Mesodermal cell (in vitro differentiated cells): Measurements from ENCODE around the gene CUL1. TPM values are rescaled to one million over a fixed set of nuclear protein-coding genes. Genes with fewer than 3 reads are reported as not detected.

Experiments used
- H3K27ac ChIP-seq: 2 replicates; pipeline ENCODE4 v1.7.0; 2013; ENCODE audit warnings: mild to moderate bottlenecking, low read depth, low read length, moderate library complexity; ENCODE audit not compliant: severe bottlenecking
- H3K36me3 ChIP-seq: 2 replicates; pipeline ENCODE4 v1.7.1; 2013; ENCODE audit warnings: mild to moderate bottlenecking, low read length, moderate library complexity; ENCODE audit not compliant: control insufficient read depth, insufficient read depth
- H3K4me1 ChIP-seq: one replicate; pipeline ENCODE4 v1.7.1; 2013; ENCODE audit warnings: mild to moderate bottlenecking, low read length; ENCODE audit not compliant: insufficient read depth, control insufficient read depth, poor library complexity, severe bottlenecking
- H3K4me3 ChIP-seq: 2 replicates; pipeline ENCODE4 v1.7.0; 2013; ENCODE audit warnings: low read length, control low read depth, mild to moderate bottlenecking; ENCODE audit not compliant: insufficient read depth, poor library complexity, severe bottlenecking; ENCODE audit errors: extremely low read depth
- H3K9me3 ChIP-seq: 2 replicates; pipeline ENCODE4 v1.7.1; 2013; ENCODE audit warnings: mild to moderate bottlenecking, low read length, moderate library complexity; ENCODE audit not compliant: control insufficient read depth
- WGBS, 2 experiments: methylation state at CpG; one replicate each; pipeline ENCODE4 v1.1.5; 2013; ENCODE audit warnings: missing lambda C conversion rate in 2 of 2; ENCODE audit not compliant: insufficient coverage in 2 of 2; 5-methylcytosine and 5-hydroxymethylcytosine counted together
- polyA plus RNA-seq, 2 experiments: library from polyadenylated mRNA; stranded (reverse); fragments of 50-300 nt; gene quantifications; one replicate each; pipeline ENCODE4 v1.2.3, GENCODE V29; 2013

The CUL1 gene
- polyA plus RNA-seq (2013, experiment 1 of 2): 59.8 TPM
- 66.6 TPM for polyA plus RNA-seq (2013, experiment 2 of 2)

DNA sequence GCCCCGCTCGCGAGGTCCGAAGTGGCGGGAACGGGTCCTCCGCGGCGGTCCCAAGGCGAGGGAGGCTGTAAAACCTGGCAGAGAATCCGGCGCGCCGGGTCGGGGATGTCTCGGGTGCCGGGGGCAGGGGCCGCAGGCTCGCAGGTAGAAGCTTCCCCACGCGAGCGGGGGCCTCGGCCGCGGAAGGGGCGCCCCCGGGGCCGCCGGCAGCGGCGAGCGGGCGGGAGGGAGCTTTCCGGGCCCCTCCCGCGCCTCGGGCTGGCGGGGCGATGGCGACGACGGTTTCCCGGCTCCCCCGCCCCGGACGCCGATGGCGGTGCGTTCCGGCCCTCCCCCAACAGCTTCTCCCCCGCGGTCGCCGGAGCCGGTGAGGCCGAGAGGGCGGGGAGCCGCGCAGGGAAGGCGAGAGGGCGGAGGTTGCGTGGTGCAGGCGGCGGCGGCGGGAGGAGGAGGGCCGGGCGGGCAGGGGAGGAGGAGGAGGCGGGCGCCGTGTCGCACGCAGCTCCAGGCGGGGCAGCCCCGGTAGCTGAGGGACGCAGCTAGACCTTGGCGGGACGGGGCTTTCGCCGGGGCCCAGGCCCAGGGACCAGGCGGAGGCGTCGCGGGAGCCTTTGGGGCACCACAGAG lies at the start of gene CUL1:
Gene CUL1, plus strand, starts transcription at position 507 of the 627 bp plus-strand sequence. CDS start 31,220 bp downstream, outside the sequence.
- H3K27ac ChIP-seq: peak within 1 kb of the TSS; percentile 92

DNA sequence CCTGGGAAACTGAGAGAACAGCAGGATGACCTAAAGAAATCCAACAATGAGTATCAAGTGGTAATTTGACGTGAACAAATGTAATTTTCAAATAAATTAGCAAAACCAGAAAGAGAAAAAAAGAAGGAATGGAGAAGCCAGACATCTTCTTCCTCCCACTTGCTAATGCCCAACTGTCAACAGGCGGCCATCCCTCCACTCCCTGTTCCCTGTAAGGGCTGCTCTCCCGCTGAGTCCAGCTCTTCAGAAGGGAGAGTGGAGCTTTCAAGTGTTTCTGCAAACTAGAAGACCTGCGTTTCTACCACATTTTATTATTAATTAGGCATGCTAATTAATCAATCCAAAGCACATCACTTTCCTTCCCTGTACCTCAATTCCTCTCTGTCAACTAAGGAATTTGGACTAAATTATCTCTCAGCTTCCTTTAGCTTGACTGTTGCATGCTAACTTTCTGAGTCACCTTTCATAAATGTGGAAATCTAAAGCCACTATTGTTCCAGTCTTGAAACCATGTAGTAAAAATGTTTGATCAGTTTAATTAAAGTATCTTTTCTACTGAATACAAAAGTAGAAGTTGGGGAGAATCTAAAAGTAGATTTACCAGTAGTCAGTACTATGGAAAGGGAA lies 48.4 kb upstream of the CUL1 start:
- WGBS, 2 experiments: 61 to 79% methylated on average over 2 to 3 of the region's 4 CpGs
- no peak overlapping the region for H3K4me3 ChIP-seq
- no peaks in the 10 kb centered on the region for H3K36me3 ChIP-seq
- peak overlapping the region; percentile 24 for H3K27ac ChIP-seq
- no peaks in the 10 kb centered on the region for H3K9me3 ChIP-seq
- H3K4me1 ChIP-seq: no peaks in the 10 kb centered on the region

More for the DNA sequence above, at the start of gene CUL1:
- 0 to 1% methylated on average over 56 to 63 of the region's 84 CpGs for WGBS, 2 experiments
- H3K9me3 ChIP-seq: no peaks in the 10 kb centered on the region
- H3K4me3 ChIP-seq: peak within 1 kb of the TSS; percentile 75
- no peaks in the 10 kb centered on the region for H3K36me3 ChIP-seq
- H3K4me1 ChIP-seq: peaks cover 27% of the 10 kb centered on the region

DNA sequence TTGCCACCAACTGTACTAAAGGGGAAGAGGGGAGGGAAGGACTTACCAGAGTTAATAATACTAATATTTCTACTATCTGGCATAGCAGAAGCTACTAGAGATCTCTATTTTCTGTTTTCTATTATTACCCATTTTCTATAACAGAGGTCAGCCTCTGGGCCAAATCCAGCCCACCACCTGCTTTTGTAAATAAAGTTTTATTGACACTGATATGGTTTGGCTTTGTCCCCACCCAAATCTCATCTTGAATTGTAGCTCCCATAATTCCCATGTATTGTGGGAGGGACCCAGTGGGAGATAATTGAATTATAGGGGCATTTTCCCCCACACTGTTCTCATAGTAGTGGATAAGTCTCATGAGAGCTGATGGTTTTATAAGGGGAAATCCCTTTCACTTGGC lies 45.9 kb upstream of the CUL1 start:
- Histone ChIP-seq H3K4me1 (no peaks in the 10 kb centered on the region), H3K36me3 (no peaks in the 10 kb centered on the region), H3K9me3 (no peaks in the 10 kb centered on the region), H3K27ac (no peak overlapping the region), H3K4me3 (no peak overlapping the region)

DNA sequence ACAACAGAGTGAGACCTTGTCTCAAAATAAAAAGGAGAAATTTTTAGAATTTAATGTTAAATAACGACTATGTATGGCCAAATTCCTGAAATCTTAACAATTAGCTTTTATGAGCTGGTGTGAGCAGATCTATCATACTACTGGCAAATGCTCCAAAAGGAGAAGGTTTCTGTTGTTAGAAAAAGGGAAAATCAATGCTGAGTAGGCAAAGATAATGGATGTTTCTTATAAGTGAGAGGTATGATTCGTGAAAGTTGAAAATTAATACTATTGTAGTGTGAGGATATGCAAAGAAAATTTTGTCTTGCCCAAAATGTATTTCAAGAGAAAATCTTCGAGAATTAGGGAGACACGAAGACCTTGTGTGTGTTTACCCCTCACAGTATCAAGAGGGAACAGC lies 40.8 kb upstream of the CUL1 start:
- 93 to 95% methylated on average over 1 to 4 of the region's 4 CpGs for WGBS, 2 experiments
- Histone ChIP-seq H3K4me1 (no peaks in the 10 kb centered on the region), H3K9me3 (no peaks in the 10 kb centered on the region), H3K36me3 (no peaks in the 10 kb centered on the region), H3K4me3 (no peak overlapping the region), H3K27ac (no peak overlapping the region)

DNA sequence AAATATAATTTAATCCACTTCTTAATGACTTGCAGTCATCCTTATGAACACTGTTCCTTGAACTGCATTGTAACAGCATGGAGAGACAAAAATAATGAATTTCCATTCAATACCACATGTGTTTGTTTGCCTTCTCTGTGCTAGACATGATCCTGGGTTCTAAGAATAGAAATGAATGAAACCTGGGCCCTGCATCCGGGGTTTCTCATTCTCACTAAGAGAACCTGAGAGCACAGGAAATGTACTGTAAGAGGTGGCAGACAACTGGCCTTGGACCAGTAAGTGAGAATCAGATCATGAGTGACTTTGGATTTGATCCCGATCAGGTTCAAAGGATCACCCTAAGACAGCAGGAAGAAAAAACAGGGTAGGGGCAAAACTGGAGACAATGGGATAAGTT lies 37.2 kb upstream of the CUL1 start:
- Histone ChIP-seq H3K36me3 (no peaks in the 10 kb centered on the region), H3K9me3 (no peaks in the 10 kb centered on the region), H3K27ac (no peak overlapping the region), H3K4me3 (no peak overlapping the region), H3K4me1 (no peaks in the 10 kb centered on the region)
- WGBS, 2 experiments: 95% methylated on average over 2 of the region's 2 CpGs

DNA sequence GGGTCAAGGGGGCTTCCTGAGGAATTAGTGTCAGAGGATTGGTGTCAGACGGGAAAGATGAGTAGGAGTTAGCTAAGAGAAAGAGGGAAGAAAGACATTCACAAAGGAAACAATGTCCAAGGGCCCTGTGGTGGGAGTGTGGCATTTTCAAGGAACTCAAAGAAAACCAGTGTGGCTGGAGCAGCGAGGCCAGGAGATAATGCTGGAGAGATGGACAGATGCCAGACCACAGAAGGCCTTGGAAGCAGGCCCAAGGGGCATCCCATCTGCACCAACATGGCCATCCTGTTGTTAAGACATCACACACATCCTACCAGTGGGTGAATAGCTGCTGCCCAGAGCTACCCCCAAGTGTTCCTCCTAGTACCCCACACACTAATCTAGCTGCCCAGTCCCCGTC lies 36.1 kb upstream of the CUL1 start:
- 87 to 92% methylated on average over 2 to 3 of the region's 3 CpGs for WGBS, 2 experiments
- H3K9me3 ChIP-seq: no peaks in the 10 kb centered on the region
- H3K36me3 ChIP-seq: no peaks in the 10 kb centered on the region
- H3K27ac ChIP-seq: no peak overlapping the region
- H3K4me1 ChIP-seq: no peaks in the 10 kb centered on the region
- H3K4me3 ChIP-seq: no peak overlapping the region

DNA sequence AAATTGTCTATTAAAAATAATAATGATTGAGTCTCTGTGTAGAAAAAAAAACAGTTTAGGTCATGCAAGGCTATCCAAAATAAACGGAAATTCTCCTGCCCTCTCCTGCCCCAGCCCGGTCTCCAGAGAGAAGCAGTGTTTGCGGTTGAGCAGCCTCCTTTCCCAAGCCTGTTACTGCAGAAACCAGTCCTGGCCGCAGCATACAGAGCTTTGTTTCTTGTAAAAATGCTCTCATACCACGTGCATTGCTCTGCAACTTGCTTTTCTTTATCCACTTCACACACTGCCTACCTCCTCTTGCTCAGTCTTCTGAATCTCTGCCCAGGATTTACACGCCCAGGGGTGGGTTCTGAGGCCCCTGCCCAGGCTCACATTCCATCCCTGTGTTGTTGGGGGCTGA lies 34.4 kb upstream of the CUL1 start:
- H3K9me3 ChIP-seq: no peaks in the 10 kb centered on the region
- no peak overlapping the region for H3K4me3 ChIP-seq
- H3K27ac ChIP-seq: no peak overlapping the region
- no peaks in the 10 kb centered on the region for H3K36me3 ChIP-seq
- H3K4me1 ChIP-seq: no peaks in the 10 kb centered on the region
- WGBS, 2 experiments: 85% methylated on average over 6 of the region's 6 CpGs

DNA sequence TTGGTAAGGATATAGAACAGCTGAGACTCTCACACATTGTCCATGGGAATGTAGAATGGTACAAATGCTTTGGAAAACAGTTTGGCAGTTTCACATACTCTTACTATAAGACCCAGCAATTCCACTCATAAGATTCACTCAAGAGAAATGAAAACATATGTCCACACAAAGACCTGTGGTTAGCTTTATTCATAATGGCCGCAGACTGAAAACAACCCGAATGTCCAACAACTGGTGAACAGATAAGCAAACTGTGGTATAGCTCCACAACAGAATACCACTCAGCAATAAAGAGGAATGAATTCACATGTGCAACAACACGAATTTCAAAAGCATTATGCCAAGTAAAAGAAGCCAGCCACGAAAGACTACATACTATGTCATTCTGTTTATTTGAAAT lies 33.5 kb upstream of the CUL1 start:
- 94% methylated on average over 2 of the region's 4 CpGs for WGBS, 2 experiments
- Histone ChIP-seq H3K9me3 (no peaks in the 10 kb centered on the region), H3K27ac (no peak overlapping the region), H3K4me3 (no peak overlapping the region), H3K4me1 (no peaks in the 10 kb centered on the region), H3K36me3 (no peaks in the 10 kb centered on the region)

DNA sequence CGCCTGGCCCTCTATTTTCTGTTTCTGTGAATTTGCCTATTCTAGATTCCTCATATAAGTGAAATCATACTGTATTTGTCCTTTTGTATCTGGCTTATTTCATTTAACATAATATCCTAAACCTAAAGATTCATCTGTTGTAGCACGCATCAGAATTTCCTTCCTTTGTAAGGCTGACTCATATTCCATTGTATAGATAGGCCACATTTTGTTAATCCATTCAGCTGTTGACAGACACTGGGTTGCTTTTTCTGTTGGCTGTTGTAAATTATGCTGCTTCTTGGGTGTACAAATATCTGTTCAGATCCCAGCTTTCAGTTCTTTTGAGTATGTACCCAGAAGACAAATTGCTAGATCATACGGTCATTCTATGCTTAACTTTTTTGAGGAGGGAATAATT lies 28.8 kb upstream of the CUL1 start:
- Histone ChIP-seq H3K27ac (no peak overlapping the region), H3K4me3 (no peak overlapping the region), H3K9me3 (peaks cover 14% of the 10 kb centered on the region), H3K36me3 (no peaks in the 10 kb centered on the region), H3K4me1 (no peaks in the 10 kb centered on the region)
- no CpG with 5 or more reads among the region's 3 CpGs for WGBS, 2 experiments

DNA sequence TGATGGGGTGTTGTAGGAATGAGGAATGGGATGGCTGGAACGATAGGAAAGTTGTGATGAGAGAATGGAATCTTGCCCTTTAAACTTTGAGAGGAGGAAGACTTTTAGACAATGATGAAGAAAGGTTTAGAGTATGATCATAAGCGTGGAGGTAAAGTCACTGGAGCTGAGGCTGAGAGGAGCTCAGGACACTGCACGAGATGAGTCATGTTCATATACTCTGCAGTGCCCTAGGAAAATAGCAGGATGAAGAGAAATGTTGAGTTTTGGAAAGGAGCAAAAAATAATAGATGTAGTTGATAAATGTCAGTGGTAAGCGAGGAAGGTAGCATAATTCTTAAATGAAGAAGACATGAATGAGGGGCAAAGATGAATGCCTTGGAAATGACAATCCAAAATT lies 28.3 kb upstream of the CUL1 start:
- Histone ChIP-seq H3K9me3 (peaks cover 14% of the 10 kb centered on the region), H3K36me3 (no peaks in the 10 kb centered on the region), H3K4me1 (no peaks in the 10 kb centered on the region), H3K4me3 (no peak overlapping the region), H3K27ac (no peak overlapping the region)
- 94% methylated on average over 4 of the region's 4 CpGs for WGBS, 2 experiments

DNA sequence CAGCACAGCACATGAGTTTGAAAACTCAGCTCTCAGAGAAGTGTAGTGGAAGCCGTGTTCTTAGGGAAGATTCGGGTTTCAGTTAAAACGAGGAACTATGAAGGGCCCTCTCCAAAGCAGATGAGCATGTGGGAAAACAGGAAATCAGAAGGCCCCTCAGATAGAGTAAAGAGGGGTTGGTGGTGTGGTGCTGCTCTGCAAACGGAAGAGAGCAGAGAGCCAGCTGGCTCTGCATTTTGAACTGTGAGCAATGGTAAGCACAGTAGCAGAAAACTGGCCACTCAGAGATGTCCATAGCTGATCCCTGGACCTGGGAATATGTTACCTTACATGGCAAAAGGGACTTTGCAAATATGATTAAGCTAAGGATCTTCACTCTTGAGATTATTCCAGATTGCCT lies 27.9 kb upstream of the CUL1 start:
- Histone ChIP-seq H3K27ac (no peak overlapping the region), H3K36me3 (no peaks in the 10 kb centered on the region), H3K4me1 (no peaks in the 10 kb centered on the region), H3K4me3 (no peak overlapping the region), H3K9me3 (peaks cover 14% of the 10 kb centered on the region)
- 87 to 91% methylated on average over 4 of the region's 4 CpGs for WGBS, 2 experiments
